WTC11 (cell line): ENCODE data around the gene TDRD1. TPM values are rescaled to one million over a fixed set of nuclear protein-coding genes. Genes with fewer than 3 reads are reported as not detected.

Experiments used
- ATAC-seq: fragments of 200-7000 bp; cut with Tn5 transposase; 2 replicates; pipeline ENCODE4 v1.10.0; 2021; ENCODE audit warnings: mild to moderate bottlenecking, moderate library complexity
- CTCF ChIA-PET: fragments of 300-600 bp; sonication (Branson Sonifier 250); formaldehyde crosslinking; loops from one replicate; lab custom pipeline; 2021; ENCODE audit warnings: antibody characterized with exemption; lab: Charles Lee
- POLR2A ChIA-PET: fragments of 350-600 bp; sonication (Branson Sonifier 250); formaldehyde crosslinking; loops from one replicate; lab custom pipeline; 2021; ENCODE audit warnings: antibody characterized with exemption; lab: Charles Lee
- DNase-seq: peaks from one replicate; pipeline ENCODE4 v3.0.0; 2021; ENCODE audit warnings: low spot score
- H3K27ac Mint-ChIP-seq: 2 replicates; pipeline ENCODE4 v1.8.0; 2021; ENCODE audit warnings: mixed read lengths
- H3K27me3 Mint-ChIP-seq: 2 replicates; pipeline ENCODE4 v1.8.0; 2021; ENCODE audit warnings: low read depth, mild to moderate bottlenecking, moderate library complexity, mixed read lengths
- H3K36me3 Mint-ChIP-seq: 2 replicates; pipeline ENCODE4 v1.8.0; 2021; ENCODE audit warnings: mixed read lengths
- H3K4me1 Mint-ChIP-seq: 2 replicates; pipeline ENCODE4 v1.8.0; 2022; ENCODE audit warnings: mixed read lengths
- H3K4me3 Mint-ChIP-seq: 2 replicates; pipeline ENCODE4 v1.8.0; 2021; ENCODE audit warnings: mild to moderate bottlenecking, moderate library complexity, mixed read lengths
- H3K9me3 Mint-ChIP-seq: 2 replicates; pipeline ENCODE4 v1.8.0; 2021; ENCODE audit warnings: mixed read lengths
- EMX1 ChIP-seq: fragments of 250-450 bp; sonication (Bioruptor Pico); IDR thresholded peaks from 2 replicates; pipeline ENCODE4 v1.8.0; 2021; ENCODE audit warnings: mild to moderate bottlenecking
- ETV6 ChIP-seq: sonication (generic); formaldehyde crosslinking; IDR thresholded peaks from 2 replicates; pipeline ENCODE4 v1.8.1; 2022; ENCODE audit warnings: mild to moderate bottlenecking, missing genetic modification reagents
- HMGA2 ChIP-seq: fragments of 250-450 bp; sonication (Bioruptor Pico); IDR thresholded peaks from 2 replicates; pipeline ENCODE4 v1.4.0; 2021; ENCODE audit warnings: mild to moderate bottlenecking, moderate library complexity
- IRF1 ChIP-seq: sonication (generic); formaldehyde crosslinking; IDR thresholded peaks from 2 replicates; pipeline ENCODE4 v1.8.0; 2023; ENCODE audit warnings: missing genetic modification reagents
- KAT7 ChIP-seq: sonication (generic); formaldehyde crosslinking; IDR thresholded peaks from 2 replicates; pipeline ENCODE4 v1.8.1; 2023; ENCODE audit warnings: missing genetic modification reagents, mild to moderate bottlenecking, borderline replicate concordance
- NR2C2 ChIP-seq: sonication (generic); formaldehyde crosslinking; IDR thresholded peaks from 2 replicates; pipeline ENCODE4 v1.8.0; 2022; ENCODE audit warnings: mild to moderate bottlenecking, missing genetic modification reagents
- NR3C1 ChIP-seq: sonication (generic); formaldehyde crosslinking; conservative IDR thresholded peaks from 2 replicates; pipeline ENCODE4 v1.8.1; 2023; ENCODE audit warnings: low read depth, mild to moderate bottlenecking, missing genetic modification reagents
- PRDM15 ChIP-seq: sonication (generic); formaldehyde crosslinking; IDR thresholded peaks from 2 replicates; pipeline ENCODE4 v1.8.0; 2022; ENCODE audit warnings: missing genetic modification reagents
- PRRX2 ChIP-seq: fragments of 250-450 bp; sonication (Bioruptor Pico); IDR thresholded peaks from 2 replicates; pipeline ENCODE4 v1.8.0; 2021; ENCODE audit warnings: mild to moderate bottlenecking
- RELA ChIP-seq: sonication (generic); formaldehyde crosslinking; IDR thresholded peaks from 2 replicates; pipeline ENCODE4 v1.8.1; 2022; ENCODE audit warnings: missing genetic modification reagents, mild to moderate bottlenecking, borderline replicate concordance
- RORB ChIP-seq: fragments of 250-450 bp; sonication (Bioruptor Pico); IDR thresholded peaks from 2 replicates; pipeline ENCODE4 v1.9.0; 2021; ENCODE audit warnings: mild to moderate bottlenecking
- SMAD3 ChIP-seq: sonication (generic); formaldehyde crosslinking; IDR thresholded peaks from 2 replicates; pipeline ENCODE4 v1.8.0; 2022; ENCODE audit warnings: missing genetic modification reagents, mild to moderate bottlenecking, borderline replicate concordance
- SMAD4 ChIP-seq: sonication (generic); formaldehyde crosslinking; IDR thresholded peaks from 2 replicates; pipeline ENCODE4 v1.8.0; 2022; ENCODE audit warnings: mild to moderate bottlenecking, missing genetic modification reagents
- TEAD4 ChIP-seq: sonication (generic); formaldehyde crosslinking; IDR thresholded peaks from 2 replicates; pipeline ENCODE4 v1.8.0; 2022; ENCODE audit warnings: mild to moderate bottlenecking, missing genetic modification reagents
- USF2 ChIP-seq: sonication (generic); formaldehyde crosslinking; IDR thresholded peaks from 2 replicates; pipeline ENCODE4 v1.8.1; 2023; ENCODE audit warnings: mild to moderate bottlenecking, missing genetic modification reagents, moderate library complexity
- ZNF121 ChIP-seq: sonication (generic); formaldehyde crosslinking; IDR thresholded peaks from 2 replicates; pipeline ENCODE4 v1.8.0; 2023; ENCODE audit warnings: missing genetic modification reagents
- ZNF138 ChIP-seq: sonication (generic); formaldehyde crosslinking; conservative IDR thresholded peaks from 2 replicates; pipeline ENCODE4 v1.8.1; 2022; ENCODE audit warnings: mild to moderate bottlenecking, moderate library complexity, missing genetic modification reagents
- ZNF219 ChIP-seq: sonication (generic); formaldehyde crosslinking; IDR thresholded peaks from 2 replicates; pipeline ENCODE4 v1.8.0; 2023; ENCODE audit warnings: missing genetic modification reagents, mild to moderate bottlenecking, borderline replicate concordance
- ZNF396 ChIP-seq: fragments of 250-450 bp; sonication (Bioruptor Pico); IDR thresholded peaks from 2 replicates; pipeline ENCODE4 v1.8.0; 2021; ENCODE audit warnings: mild to moderate bottlenecking, moderate library complexity, borderline replicate concordance
- ZNF416 ChIP-seq: fragments of 250-450 bp; sonication (Bioruptor Pico); IDR thresholded peaks from 2 replicates; pipeline ENCODE4 v1.9.0; 2021; ENCODE audit warnings: mild to moderate bottlenecking, inconsistent platforms
- total RNA-seq: library from RNA; stranded (reverse); gene quantifications from 3 replicates; pipeline ENCODE4 v1.2.3, GENCODE V29; 2021
- TF ChIP-seq, protein P1 (sequence below): sonication (generic); formaldehyde crosslinking; IDR thresholded peaks from 2 replicates; pipeline ENCODE4 v1.8.0; 2022; ENCODE audit warnings: mild to moderate bottlenecking, missing genetic modification reagents
- TF ChIP-seq, protein P2 (sequence below): sonication (generic); formaldehyde crosslinking; conservative IDR thresholded peaks from 2 replicates; pipeline ENCODE4 v1.8.1; 2023; ENCODE audit warnings: mild to moderate bottlenecking, low read depth, missing genetic modification reagents, moderate library complexity

The TDRD1 gene
- total RNA-seq, 1 experiment from 2014 or later: 0.70 TPM

GRCh38 chr10:114278140-114278883, 99.2 kb downstream of the TDRD1 start (continued):
- TF ChIP-seq, protein P1, sequence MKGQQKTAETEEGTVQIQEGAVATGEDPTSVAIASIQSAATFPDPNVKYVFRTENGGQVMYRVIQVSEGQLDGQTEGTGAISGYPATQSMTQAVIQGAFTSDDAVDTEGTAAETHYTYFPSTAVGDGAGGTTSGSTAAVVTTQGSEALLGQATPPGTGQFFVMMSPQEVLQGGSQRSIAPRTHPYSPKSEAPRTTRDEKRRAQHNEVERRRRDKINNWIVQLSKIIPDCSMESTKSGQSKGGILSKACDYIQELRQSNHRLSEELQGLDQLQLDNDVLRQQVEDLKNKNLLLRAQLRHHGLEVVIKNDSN (CRISPR knock-in tag): no peak
- TF ChIP-seq KAT7 (CRISPR knock-in tag) (no peak), PRDM15 (CRISPR knock-in tag) (no peak), PRRX2 (CRISPR knock-in tag) (no peak), IRF1 (CRISPR knock-in tag) (no peak), ZNF121 (CRISPR knock-in tag) (no peak)

GRCh38 chr10:114278884-114279191, 99.7 kb downstream of the TDRD1 start:
- Mint-ChIP-seq H3K4me3 (no peak overlapping the region), H3K27me3 (no peaks in the 10 kb centered on the region), H3K4me1 (no peaks in the 10 kb centered on the region), H3K27ac (no peak overlapping the region), H3K36me3 (no peaks in the 10 kb centered on the region), H3K9me3 (no peaks in the 10 kb centered on the region)
- ATAC-seq (no peak), DNase-seq (no peak)
- CTCF ChIA-PET: interaction anchor here (1.0 kb wide), 1 partner anchor 25 kb away, joined by 3 read pairs; no protein-coding TSS in a partner anchor
- no peak for TF ChIP-seq ETV6 (CRISPR knock-in tag)
- no peak for TF ChIP-seq USF2 (CRISPR knock-in tag)
- no peak for TF ChIP-seq IRF1 (CRISPR knock-in tag)
- TF ChIP-seq SMAD4 (CRISPR knock-in tag): no peak
- TF ChIP-seq NR2C2 (CRISPR knock-in tag): no peak
- TF ChIP-seq ZNF138 (CRISPR knock-in tag): no peak
- no peak for TF ChIP-seq PRRX2 (CRISPR knock-in tag)
- TF ChIP-seq ZNF396: no peak
- TF ChIP-seq HMGA2: no peak
- TF ChIP-seq ZNF219 (CRISPR knock-in tag): no peak
- TF ChIP-seq TEAD4: no peak
- TF ChIP-seq, protein P2, sequence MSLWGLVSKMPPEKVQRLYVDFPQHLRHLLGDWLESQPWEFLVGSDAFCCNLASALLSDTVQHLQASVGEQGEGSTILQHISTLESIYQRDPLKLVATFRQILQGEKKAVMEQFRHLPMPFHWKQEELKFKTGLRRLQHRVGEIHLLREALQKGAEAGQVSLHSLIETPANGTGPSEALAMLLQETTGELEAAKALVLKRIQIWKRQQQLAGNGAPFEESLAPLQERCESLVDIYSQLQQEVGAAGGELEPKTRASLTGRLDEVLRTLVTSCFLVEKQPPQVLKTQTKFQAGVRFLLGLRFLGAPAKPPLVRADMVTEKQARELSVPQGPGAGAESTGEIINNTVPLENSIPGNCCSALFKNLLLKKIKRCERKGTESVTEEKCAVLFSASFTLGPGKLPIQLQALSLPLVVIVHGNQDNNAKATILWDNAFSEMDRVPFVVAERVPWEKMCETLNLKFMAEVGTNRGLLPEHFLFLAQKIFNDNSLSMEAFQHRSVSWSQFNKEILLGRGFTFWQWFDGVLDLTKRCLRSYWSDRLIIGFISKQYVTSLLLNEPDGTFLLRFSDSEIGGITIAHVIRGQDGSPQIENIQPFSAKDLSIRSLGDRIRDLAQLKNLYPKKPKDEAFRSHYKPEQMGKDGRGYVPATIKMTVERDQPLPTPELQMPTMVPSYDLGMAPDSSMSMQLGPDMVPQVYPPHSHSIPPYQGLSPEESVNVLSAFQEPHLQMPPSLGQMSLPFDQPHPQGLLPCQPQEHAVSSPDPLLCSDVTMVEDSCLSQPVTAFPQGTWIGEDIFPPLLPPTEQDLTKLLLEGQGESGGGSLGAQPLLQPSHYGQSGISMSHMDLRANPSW: no peak
- TF ChIP-seq RORB (CRISPR knock-in tag): no peak
- TF ChIP-seq SMAD3 (CRISPR knock-in tag): no peak
- no peak for TF ChIP-seq NR3C1
- TF ChIP-seq RELA (CRISPR knock-in tag): no peak
- no peak for TF ChIP-seq ZNF416 (CRISPR knock-in tag)
- TF ChIP-seq EMX1 (CRISPR knock-in tag): no peak
- POLR2A ChIA-PET: interaction anchor here (0.6 kb wide), 1 partner anchor 40 kb away, joined by 4 read pairs; no protein-coding TSS in a partner anchor
